Neural crest cell (in vitro differentiated cells): ENCODE results near the gene ANKS1A. TPM values are rescaled to one million over a fixed set of nuclear protein-coding genes. Genes with fewer than 3 reads are reported as not detected.
A peak's percentile ranks its signal among the peaks of the same experiment; 100 is the strongest.

Experiments used
- DNase-seq: peaks from one replicate; pipeline ENCODE4 v3.0.0; 2021; ENCODE audit warnings: low read depth, mixed read lengths, low spot score
- H3K27ac Mint-ChIP-seq: one replicate; pipeline ENCODE4 v1.8.0; 2021; ENCODE audit warnings: mild to moderate bottlenecking, mixed read lengths; ENCODE audit not compliant: unreplicated experiment
- H3K27me3 Mint-ChIP-seq: 2 replicates; pipeline ENCODE4 v1.8.0; 2021; ENCODE audit warnings: low read depth, mild to moderate bottlenecking, mixed read lengths
- H3K36me3 Mint-ChIP-seq: 2 replicates; pipeline ENCODE4 v1.8.0; 2021; ENCODE audit warnings: low read depth, mild to moderate bottlenecking, mixed read lengths
- H3K4me1 Mint-ChIP-seq: 2 replicates; pipeline ENCODE4 v1.8.0; 2021; ENCODE audit warnings: mixed read lengths
- H3K4me3 Mint-ChIP-seq: one replicate; pipeline ENCODE4 v1.8.0; 2021; ENCODE audit warnings: mild to moderate bottlenecking, mixed read lengths
- H3K9me3 Mint-ChIP-seq: 2 replicates; pipeline ENCODE4 v1.8.0; 2021; ENCODE audit warnings: mixed read lengths
- total RNA-seq: library from RNA; stranded (reverse); gene quantifications from 2 replicates; pipeline ENCODE4 v1.2.1, GENCODE V29; 2021
- TF ChIP-seq, protein P1 (sequence below): fragments of 200-600 bp; sonication (generic); conservative IDR thresholded peaks from 2 replicates; pipeline ENCODE4 v1.5.0; 2021; ENCODE audit warnings: antibody characterized with exemption, mild to moderate bottlenecking

The ANKS1A gene
- total RNA-seq, 1 donor from 2014 or later: 33.2 TPM

DNA sequence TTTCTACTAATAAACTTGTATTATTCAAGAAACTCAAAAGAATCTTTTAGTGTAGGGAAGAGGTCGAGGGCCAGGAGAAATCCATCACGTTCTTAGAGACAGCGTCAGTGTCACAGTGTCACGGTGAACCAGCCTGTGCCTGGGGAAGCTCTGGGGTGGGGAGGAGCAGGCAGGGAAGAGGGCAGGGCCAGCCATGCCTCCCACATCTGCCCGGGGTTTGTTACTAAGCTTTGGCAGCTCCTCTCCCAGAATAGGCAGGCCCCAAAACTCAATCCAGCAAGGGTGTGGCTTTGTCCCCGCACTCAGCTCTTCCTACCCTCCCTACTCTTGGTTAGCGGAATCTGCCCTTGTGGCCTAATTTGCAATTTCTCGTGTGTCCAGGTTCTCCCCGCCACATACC lies 179.2 kb downstream of the ANKS1A start:
- H3K27me3 Mint-ChIP-seq: no peaks in the 10 kb centered on the region
- H3K4me1 Mint-ChIP-seq: peaks cover 9% of the 10 kb centered on the region
- no peak overlapping the region for H3K4me3 Mint-ChIP-seq
- H3K27ac Mint-ChIP-seq: peak overlapping the region; percentile 81
- DNase-seq: no peak
- TF ChIP-seq, protein P1, sequence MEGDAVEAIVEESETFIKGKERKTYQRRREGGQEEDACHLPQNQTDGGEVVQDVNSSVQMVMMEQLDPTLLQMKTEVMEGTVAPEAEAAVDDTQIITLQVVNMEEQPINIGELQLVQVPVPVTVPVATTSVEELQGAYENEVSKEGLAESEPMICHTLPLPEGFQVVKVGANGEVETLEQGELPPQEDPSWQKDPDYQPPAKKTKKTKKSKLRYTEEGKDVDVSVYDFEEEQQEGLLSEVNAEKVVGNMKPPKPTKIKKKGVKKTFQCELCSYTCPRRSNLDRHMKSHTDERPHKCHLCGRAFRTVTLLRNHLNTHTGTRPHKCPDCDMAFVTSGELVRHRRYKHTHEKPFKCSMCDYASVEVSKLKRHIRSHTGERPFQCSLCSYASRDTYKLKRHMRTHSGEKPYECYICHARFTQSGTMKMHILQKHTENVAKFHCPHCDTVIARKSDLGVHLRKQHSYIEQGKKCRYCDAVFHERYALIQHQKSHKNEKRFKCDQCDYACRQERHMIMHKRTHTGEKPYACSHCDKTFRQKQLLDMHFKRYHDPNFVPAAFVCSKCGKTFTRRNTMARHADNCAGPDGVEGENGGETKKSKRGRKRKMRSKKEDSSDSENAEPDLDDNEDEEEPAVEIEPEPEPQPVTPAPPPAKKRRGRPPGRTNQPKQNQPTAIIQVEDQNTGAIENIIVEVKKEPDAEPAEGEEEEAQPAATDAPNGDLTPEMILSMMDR: no peak
- H3K36me3 Mint-ChIP-seq: no peaks in the 10 kb centered on the region
- no peaks in the 10 kb centered on the region for H3K9me3 Mint-ChIP-seq

DNA sequence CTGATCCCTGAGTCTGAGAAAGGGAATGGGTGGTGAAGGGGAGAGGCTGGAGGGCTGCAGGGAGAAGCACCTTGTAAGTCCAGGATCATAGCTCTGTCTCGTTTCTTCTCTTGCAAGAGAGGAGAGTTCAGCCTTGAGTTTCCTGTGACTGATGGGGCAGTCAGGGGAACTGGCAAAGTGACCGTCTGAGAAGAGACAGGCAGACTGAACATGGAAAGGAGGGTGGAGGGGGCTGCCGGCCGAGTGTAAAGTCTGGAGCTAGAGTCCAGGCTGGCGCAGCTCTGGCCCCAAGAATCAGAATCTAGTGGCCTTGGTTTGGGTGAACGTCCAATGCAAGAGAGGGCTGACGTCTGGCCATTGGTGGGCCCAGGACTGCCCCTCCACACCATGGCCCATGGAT lies 179.6 kb downstream of the ANKS1A start:
- H3K27me3 Mint-ChIP-seq: no peaks in the 10 kb centered on the region
- H3K9me3 Mint-ChIP-seq: no peaks in the 10 kb centered on the region
- H3K27ac Mint-ChIP-seq: peak overlapping the region; percentile 87
- H3K36me3 Mint-ChIP-seq: no peaks in the 10 kb centered on the region
- DNase-seq: no peak
- TF ChIP-seq, protein P1: no peak
- no peak overlapping the region for H3K4me3 Mint-ChIP-seq
- peaks cover 9% of the 10 kb centered on the region for H3K4me1 Mint-ChIP-seq

DNA sequence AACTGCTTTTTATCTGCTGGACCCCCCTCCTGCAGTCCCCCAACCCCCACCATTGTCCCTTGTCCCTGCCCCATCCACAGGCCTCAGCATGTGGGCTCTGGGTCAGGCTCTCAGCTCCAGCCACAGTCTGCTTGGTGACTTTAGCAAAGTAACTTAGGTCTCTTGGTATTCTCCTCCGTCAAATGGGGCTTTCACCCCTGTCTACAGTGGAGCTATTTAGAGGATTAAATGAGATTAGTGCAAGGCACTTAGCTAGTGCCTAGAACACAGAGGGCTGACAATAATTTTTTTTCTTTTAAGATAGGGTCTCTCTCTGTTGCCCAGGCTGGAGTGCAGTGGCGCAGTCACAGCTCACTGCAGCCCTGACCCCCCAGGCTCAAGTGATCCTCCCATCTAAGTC lies 180.2 kb downstream of the ANKS1A start:
- no peak overlapping the region for H3K27ac Mint-ChIP-seq
- H3K27me3 Mint-ChIP-seq: no peaks in the 10 kb centered on the region
- peaks cover 3% of the 10 kb centered on the region for H3K36me3 Mint-ChIP-seq
- TF ChIP-seq, protein P1: no peak
- H3K4me3 Mint-ChIP-seq: no peak overlapping the region
- peaks cover 9% of the 10 kb centered on the region for H3K4me1 Mint-ChIP-seq
- DNase-seq: no peak
- no peaks in the 10 kb centered on the region for H3K9me3 Mint-ChIP-seq

DNA sequence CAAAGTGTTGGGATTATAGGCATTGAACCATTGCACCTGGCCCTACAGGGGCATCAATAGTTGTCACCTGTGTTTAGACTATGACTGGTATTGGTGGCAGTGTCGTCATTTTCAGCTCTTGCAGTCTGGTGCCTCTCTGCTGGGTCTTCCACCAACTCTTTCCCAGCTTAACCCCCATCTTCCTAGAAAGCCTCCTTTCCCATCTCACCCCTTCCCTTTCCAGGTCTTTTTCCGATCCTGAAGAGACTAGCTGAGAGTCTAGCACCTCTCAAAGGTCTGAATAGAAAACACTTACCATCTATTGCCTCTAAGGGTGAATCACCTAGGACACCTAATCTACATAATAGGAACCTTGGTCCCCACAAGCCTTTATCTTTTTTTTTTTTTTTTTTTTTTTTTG lies 181.1 kb downstream of the ANKS1A start:
- no peak overlapping the region for H3K4me3 Mint-ChIP-seq
- no peaks in the 10 kb centered on the region for H3K9me3 Mint-ChIP-seq
- no peaks in the 10 kb centered on the region for H3K27me3 Mint-ChIP-seq
- TF ChIP-seq, protein P1: no peak
- H3K36me3 Mint-ChIP-seq: peaks cover 3% of the 10 kb centered on the region
- DNase-seq: no peak
- peaks cover 9% of the 10 kb centered on the region for H3K4me1 Mint-ChIP-seq
- H3K27ac Mint-ChIP-seq: no peak overlapping the region

DNA sequence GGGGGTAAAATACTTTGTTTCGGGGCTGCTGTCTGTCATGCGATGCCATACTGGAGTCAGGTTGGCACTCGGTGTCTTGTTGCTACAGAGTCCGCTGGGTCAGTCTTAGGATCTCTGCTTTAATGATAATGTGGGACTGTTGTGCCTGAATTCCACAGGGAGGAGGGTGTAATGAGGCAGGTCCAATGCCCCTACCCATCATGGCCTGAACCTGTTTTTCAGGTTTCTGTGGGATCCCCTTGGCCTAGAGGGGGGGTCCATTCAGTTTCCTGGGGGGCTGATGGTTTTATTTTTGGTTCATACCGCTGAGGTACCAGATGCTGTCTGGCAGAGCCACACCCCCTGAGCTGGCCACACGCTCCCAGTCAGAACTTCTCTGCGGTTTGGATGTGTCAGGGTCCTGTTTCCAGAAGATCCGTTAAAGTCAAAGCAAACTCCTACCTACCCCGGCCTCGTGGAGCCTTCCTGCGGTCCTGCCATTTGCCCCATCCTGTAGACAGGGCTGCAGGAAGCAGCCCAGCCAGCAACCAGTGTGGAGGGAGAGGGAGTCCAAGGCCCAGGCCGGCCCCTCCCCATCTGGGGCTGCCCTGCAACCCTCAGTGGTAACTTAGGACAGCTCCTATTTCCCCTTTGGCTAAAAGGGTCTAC lies 182.4 kb downstream of the ANKS1A start:
- Mint-ChIP-seq H3K27me3 (no peaks in the 10 kb centered on the region), H3K4me3 (no peak overlapping the region), H3K27ac (no peak overlapping the region), H3K9me3 (no peaks in the 10 kb centered on the region), H3K36me3 (peaks cover 3% of the 10 kb centered on the region), H3K4me1 (peaks cover 9% of the 10 kb centered on the region)
- no peak for DNase-seq
- TF ChIP-seq, protein P1: no peak
